Measurements from ENCODE around the gene HS6ST2. TPM values are rescaled to one million over a fixed set of nuclear protein-coding genes. Genes with fewer than 3 reads are reported as not detected.

Gene HS6ST2
- total and polyA plus RNA-seq, 12 donors: 0.13 to 1.2 (median 0.26) TPM; not detected in 3

DNA sequence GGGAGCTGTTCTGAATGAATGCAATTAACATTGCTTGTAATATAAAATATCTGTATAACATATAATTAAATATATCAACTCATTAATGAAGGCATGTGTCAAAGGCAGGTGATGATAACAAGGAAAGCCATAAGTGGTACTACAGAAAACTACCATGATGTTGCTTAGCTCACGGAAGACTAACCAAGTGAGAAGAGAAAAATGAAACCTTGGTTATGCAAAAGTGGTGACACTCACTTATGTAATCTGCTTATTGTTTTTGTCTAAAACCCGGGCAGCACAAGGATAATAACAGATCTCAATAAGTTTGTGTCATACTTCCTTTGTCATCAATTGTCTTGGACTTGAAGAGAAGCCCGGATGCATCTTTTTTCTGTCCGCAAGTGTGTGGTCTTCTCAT, 156.4 kb downstream of the HS6ST2 start:
- Histone ChIP-seq H3K27me3 (peaks cover 0 to 49% (median 0%) of the 10 kb centered on the region in 7 donors), H3K36me3 (no peaks in the 10 kb centered on the region), H3K4me1 (no peaks in the 10 kb centered on the region), H3K27ac (no peak overlapping the region), H3K4me3 (no peak overlapping the region), H3K9me3 (no peaks in the 10 kb centered on the region)
- intact Hi-C loops (cut with DNase I): no loop called here
- no peak for ATAC-seq
- DNase-seq: no peak
- TF ChIP-seq, protein P1, sequence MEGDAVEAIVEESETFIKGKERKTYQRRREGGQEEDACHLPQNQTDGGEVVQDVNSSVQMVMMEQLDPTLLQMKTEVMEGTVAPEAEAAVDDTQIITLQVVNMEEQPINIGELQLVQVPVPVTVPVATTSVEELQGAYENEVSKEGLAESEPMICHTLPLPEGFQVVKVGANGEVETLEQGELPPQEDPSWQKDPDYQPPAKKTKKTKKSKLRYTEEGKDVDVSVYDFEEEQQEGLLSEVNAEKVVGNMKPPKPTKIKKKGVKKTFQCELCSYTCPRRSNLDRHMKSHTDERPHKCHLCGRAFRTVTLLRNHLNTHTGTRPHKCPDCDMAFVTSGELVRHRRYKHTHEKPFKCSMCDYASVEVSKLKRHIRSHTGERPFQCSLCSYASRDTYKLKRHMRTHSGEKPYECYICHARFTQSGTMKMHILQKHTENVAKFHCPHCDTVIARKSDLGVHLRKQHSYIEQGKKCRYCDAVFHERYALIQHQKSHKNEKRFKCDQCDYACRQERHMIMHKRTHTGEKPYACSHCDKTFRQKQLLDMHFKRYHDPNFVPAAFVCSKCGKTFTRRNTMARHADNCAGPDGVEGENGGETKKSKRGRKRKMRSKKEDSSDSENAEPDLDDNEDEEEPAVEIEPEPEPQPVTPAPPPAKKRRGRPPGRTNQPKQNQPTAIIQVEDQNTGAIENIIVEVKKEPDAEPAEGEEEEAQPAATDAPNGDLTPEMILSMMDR (IDR thresholded peaks at IDR 0.05): no peak
- WGBS, 2 donors: 55 to 57% methylated on average over 4 of the region's 4 CpGs

DNA sequence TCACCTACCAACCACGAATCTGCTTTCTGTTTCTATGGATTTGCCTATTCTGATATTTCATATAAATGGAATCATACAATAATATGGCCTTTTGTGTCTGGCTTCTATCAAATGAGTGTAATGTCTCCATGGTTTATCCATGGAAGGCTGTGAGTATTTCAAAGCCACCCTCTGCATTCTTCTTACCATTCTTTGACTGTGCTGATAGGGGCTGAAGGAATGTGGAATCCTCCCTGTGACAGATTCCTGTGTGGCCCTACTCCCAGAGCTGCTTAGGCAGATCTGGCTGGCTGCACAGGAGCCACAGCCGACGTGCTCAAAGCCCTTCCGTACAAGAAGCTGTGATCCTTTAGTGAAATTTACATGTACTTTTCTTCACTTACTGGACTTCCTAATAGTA, 163.2 kb downstream of the HS6ST2 start:
- intact Hi-C loops (cut with DNase I): no loop called here
- H3K27ac ChIP-seq: no peak overlapping the region
- H3K36me3 ChIP-seq: no peaks in the 10 kb centered on the region
- 39 to 50% methylated on average over 4 of the region's 4 CpGs for WGBS, 2 donors
- H3K4me3 ChIP-seq: no peak overlapping the region
- H3K27me3 ChIP-seq: peaks cover 0 to 33% (median 0%) of the 10 kb centered on the region in 7 donors
- H3K4me1 ChIP-seq: no peaks in the 10 kb centered on the region
- TF ChIP-seq, protein P1 (IDR thresholded peaks at IDR 0.05): no peak
- H3K9me3 ChIP-seq: no peaks in the 10 kb centered on the region
- DNase-seq (no peak), ATAC-seq (no peak)

DNA sequence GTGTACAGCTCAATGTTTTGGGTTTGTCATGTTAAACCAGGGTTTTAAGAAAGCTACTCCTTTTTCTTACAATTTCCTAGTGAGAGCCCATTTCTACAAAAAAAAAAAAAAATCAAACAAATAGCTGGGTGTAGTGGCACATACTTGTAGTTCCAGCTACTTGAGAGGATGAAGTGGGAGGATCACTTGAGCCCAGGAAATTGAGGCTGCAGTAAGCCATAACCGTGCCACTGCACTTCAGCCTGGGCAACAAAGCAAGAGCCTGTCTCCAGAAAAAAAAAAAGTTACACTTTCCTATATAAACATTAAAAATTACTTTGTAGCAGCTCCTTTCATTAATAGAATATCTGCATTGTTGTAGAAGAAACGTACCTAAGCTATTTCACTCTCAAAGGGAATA, 166.7 kb downstream of the HS6ST2 start:
- no peak overlapping the region for H3K27ac ChIP-seq
- H3K4me3 ChIP-seq: no peak overlapping the region
- H3K4me1 ChIP-seq: no peaks in the 10 kb centered on the region
- H3K36me3 ChIP-seq: no peaks in the 10 kb centered on the region
- peaks cover 0 to 22% (median 0%) of the 10 kb centered on the region in 7 donors for H3K27me3 ChIP-seq
- H3K9me3 ChIP-seq: no peaks in the 10 kb centered on the region
- 73 to 98% methylated on average over 2 of the region's 2 CpGs for WGBS, 2 donors
- intact Hi-C loops (cut with DNase I): no loop called here
- TF ChIP-seq, protein P1 (IDR thresholded peaks at IDR 0.05): no peak
- ATAC-seq: no peak
- no peak for DNase-seq

DNA sequence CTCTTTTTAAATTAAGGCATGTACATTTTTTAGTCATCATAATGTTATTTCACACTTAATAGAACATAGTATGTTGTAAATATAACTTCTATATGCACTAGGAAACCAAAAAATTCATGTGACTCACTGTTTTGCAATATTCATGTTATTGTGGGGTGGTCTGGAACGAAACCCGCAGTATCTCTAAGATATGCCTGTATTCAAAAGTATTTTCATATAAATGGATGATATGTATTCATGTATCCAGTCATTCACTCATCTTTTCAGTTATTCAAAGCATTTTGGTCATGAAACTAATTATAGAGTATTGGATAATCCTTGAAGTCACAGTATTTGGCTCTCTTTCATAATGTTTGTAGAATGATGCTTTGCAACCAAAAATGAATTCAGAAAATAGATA, 168.1 kb downstream of the HS6ST2 start:
- WGBS, 2 donors: 93% methylated on average over 2 of the region's 2 CpGs
- Histone ChIP-seq H3K27ac (no peak overlapping the region), H3K4me1 (no peaks in the 10 kb centered on the region), H3K36me3 (no peaks in the 10 kb centered on the region), H3K4me3 (no peak overlapping the region), H3K9me3 (no peaks in the 10 kb centered on the region), H3K27me3 (peaks cover 0 to 22% (median 0%) of the 10 kb centered on the region in 7 donors)
- no peak for ATAC-seq
- intact Hi-C loops (cut with DNase I): no loop called here
- DNase-seq: no peak
- TF ChIP-seq, protein P1 (IDR thresholded peaks at IDR 0.05): no peak
